ENCODE data around the gene SARS1. TPM values are rescaled to one million over a fixed set of nuclear protein-coding genes. Genes with fewer than 3 reads are reported as not detected.

The SARS1 gene
- total RNA-seq, 1 donor from 2014 or later, result 129 TPM

Other genes with a start within 250 kb of the SARS1 start
- 10.4 and 11.1 TPM in 2 replicates for gene WDR47, start 171.8 kb upstream of the SARS1 start, total RNA-seq
- gene TAF13, start 137.9 kb upstream of the SARS1 start, total RNA-seq, result 21.6 and 25.0 TPM in 2 replicates
- gene TMEM167B, start 123.2 kb upstream of the SARS1 start, total RNA-seq, result 27.4 and 29.9 TPM in 2 replicates
- gene ELAPOR1, start 99.8 kb upstream of the SARS1 start, total RNA-seq, result 17.5 and 19.7 TPM in 2 replicates
- 3.8 and 4.3 TPM in 2 replicates for gene CELSR2, start 35.6 kb downstream of the SARS1 start, total RNA-seq
- 7.8 and 9.5 TPM in 2 replicates for gene PSRC1, start 69.2 kb downstream of the SARS1 start, total RNA-seq
- gene MYBPHL, start 93.1 kb downstream of the SARS1 start, total RNA-seq, result not detected in 2 replicates
- 1.1 and 1.9 TPM in 2 replicates for gene SORT1, start 184.0 kb downstream of the SARS1 start, total RNA-seq
- gene PSMA5, start 212.5 kb downstream of the SARS1 start, total RNA-seq, result 257 and 281 TPM in 2 replicates

All from activated T-helper 2 cell treated with anti-CD3 and anti-CD28 coated beads, Interferon-gamma antibody, Interleukin-2, Interleukin-4, amounts not matched to agents 10 μg/mL and 5 μg/mL and 100 μg/mL, durations not matched to agents 14 hours and 24 hours and 36 hours (primary cell).